NT2/D1 (cell line): ENCODE data around the gene TEX29.

Experiments
- SUZ12 ChIP-seq: IDR thresholded peaks from 2 replicates; pipeline ENCODE4 v1.6.1; 2011; ENCODE audit not compliant: insufficient read length, insufficient read depth; ENCODE audit errors: extremely low read depth
- YY1 ChIP-seq: IDR thresholded peaks from 2 replicates; pipeline ENCODE4 v1.6.1; 2011; ENCODE audit not compliant: insufficient read length, insufficient read depth
- ZNF274 ChIP-seq: IDR thresholded peaks from 2 replicates; pipeline ENCODE4 v1.6.1; 2011; ENCODE audit warnings: mild to moderate bottlenecking, low read depth, low read length

DNA sequence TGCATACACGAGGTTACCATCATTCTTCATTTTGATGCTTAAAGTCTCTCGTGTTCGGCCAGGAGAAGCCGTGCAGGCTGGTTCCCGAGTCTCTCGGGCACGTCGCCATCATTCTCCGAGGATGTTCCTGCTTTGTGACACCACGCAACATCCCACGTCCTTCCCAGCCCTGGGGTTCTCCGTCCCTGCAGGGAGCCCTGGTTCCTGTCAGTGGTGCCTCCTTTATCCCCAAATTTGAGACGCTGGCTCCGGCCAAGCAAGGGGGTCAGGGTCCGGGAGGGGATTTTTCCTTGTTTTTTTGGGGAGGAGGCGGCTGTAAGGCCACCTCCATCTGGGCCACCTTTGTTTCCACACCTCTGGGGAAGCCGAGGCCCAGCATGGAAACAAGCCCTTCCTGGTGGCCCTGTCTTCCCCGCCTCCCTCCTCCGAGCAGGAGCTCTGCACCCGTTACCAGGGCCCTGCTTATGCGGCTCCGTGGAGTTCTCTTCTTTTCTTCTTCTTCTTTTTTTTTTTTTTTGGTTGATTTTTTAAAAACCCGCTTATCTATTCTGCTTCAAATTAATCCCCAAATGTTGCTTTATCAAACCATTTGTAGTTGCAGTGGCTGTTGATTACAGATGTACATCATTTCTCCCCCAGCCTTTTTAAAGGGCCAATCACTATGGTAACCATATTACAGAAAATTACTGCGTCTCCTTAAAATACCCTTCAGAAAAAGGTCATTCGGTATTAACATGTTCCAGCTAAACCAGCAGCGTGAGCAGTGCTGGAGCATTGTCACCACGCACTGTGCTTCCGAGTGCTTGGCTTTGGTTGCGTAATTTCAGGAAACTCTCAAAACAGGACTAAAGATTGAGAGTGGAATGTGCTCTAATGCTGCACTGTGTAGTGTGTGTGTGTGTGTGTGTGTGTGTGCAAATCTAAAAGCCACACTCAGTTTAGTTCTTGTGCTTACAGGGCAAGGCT lies 50.4 kb downstream of the TEX29 start:
- TF ChIP-seq ZNF274 (no peak), YY1 (no peak), SUZ12 (no peak)
